Measurements from ENCODE around the gene GMEB2.

GRCh38 chr20:63633732-63634131, 6.8 kb upstream of the GMEB2 start:
- TF ChIP-seq CTCF (conservative IDR thresholded peaks at IDR 0.05 in 1 of 2, IDR thresholded peaks at IDR 0.05 in 1 of 2; ENCODE audit: low read depth in 1 of 2, low read length in 2 of 2): no peak
- no peak for TF ChIP-seq EZH2 (IDR thresholded peaks at IDR 0.05; ENCODE audit: low read length, missing control alignments)
